ENCODE results near the gene HS2ST1. TPM values are rescaled to one million over a fixed set of nuclear protein-coding genes. Genes with fewer than 3 reads are reported as not detected.
A peak's percentile ranks its signal among the peaks of the same experiment; 100 is the strongest.
"Not testable (repeated sequence)": the region's sequence is repeated elsewhere in the genome, so short reads cannot be mapped to it uniquely, and the experiment has no call there.

The HS2ST1 gene
- total RNA-seq = 10.0 TPM
- long read RNA-seq, full-length matches to known transcripts = 5 of 6 reads
- long read RNA-seq, partial matches to known transcripts = 0 of 6 reads
- long read RNA-seq, other reads (novel, unspliced or antisense) = 1 of 6 reads

- intact Hi-C loops (cut with DNase I) = no loop called here
- no peak for ATAC-seq
- DNase-seq (ENCODE audit: missing footprints) = no peak
These were observed at the start of gene HS2ST1 for GRCh38 chr1:86914601-86914997. HS2ST1 (plus strand) TSS chr1:86914635.

GRCh38 chr1:86865973-86866637 is 48.3 kb upstream of the HS2ST1 start:
- intact Hi-C loops (cut with DNase I) = no loop called here
- ATAC-seq = no peak
- no peak for DNase-seq (ENCODE audit: missing footprints)

GRCh38 chr1:86866665-86867064 is 47.8 kb upstream of the HS2ST1 start:
- ATAC-seq = no peak
- intact Hi-C loops (cut with DNase I) = no loop called here
- no peak for DNase-seq (ENCODE audit: missing footprints)

- intact Hi-C loops (cut with DNase I); ATAC-seq; DNase-seq (ENCODE audit: missing footprints): not testable (repeated sequence)
These were observed 47.2 kb upstream of the HS2ST1 start for GRCh38 chr1:86867278-86867677.

- ATAC-seq (no peak), DNase-seq (ENCODE audit: missing footprints) (no peak)
- intact Hi-C loops (cut with DNase I) = no loop called here
These were observed 46.0 kb upstream of the HS2ST1 start for GRCh38 chr1:86868477-86868876.

GRCh38 chr1:86871001-86871400 is 43.4 kb upstream of the HS2ST1 start:
- intact Hi-C loops (cut with DNase I) = no loop called here
- DNase-seq (ENCODE audit: missing footprints) (no peak), ATAC-seq (no peak)

- intact Hi-C loops (cut with DNase I) = no loop called here
- DNase-seq (ENCODE audit: missing footprints) (no peak), ATAC-seq (no peak)
These were observed 42.3 kb upstream of the HS2ST1 start for GRCh38 chr1:86872086-86872485.

GRCh38 chr1:86875722-86876121 is 38.7 kb upstream of the HS2ST1 start:
- DNase-seq (ENCODE audit: missing footprints) (no peak), ATAC-seq (no peak)
- intact Hi-C loops (cut with DNase I) = no loop called here

GRCh38 chr1:86887479-86888162 is 26.8 kb upstream of the HS2ST1 start:
- DNase-seq (ENCODE audit: missing footprints) (no peak), ATAC-seq (no peak)
- intact Hi-C loops (cut with DNase I) = no loop called here

- DNase-seq (ENCODE audit: missing footprints) = no peak
- intact Hi-C loops (cut with DNase I) = no loop called here
- no peak for ATAC-seq
These were observed 26.1 kb upstream of the HS2ST1 start for GRCh38 chr1:86888327-86888726.

- ATAC-seq; intact Hi-C loops (cut with DNase I); DNase-seq (ENCODE audit: missing footprints): not testable (repeated sequence)
These were observed 15.0 kb upstream of the HS2ST1 start for GRCh38 chr1:86899401-86899800.

GRCh38 chr1:86905875-86906274 is 8.6 kb upstream of the HS2ST1 start:
- ATAC-seq (no peak), DNase-seq (ENCODE audit: missing footprints) (no peak)
- intact Hi-C loops (cut with DNase I) = no loop called here

- intact Hi-C loops (cut with DNase I) = no loop called here
- no peak for DNase-seq (ENCODE audit: missing footprints)
- ATAC-seq = no peak
These were observed 8.0 kb upstream of the HS2ST1 start for GRCh38 chr1:86906419-86906818.

- ATAC-seq = no peak
- DNase-seq (ENCODE audit: missing footprints) = no peak
- intact Hi-C loops (cut with DNase I) = no loop called here
These were observed 2.0 kb upstream of the HS2ST1 start for GRCh38 chr1:86912281-86912900.

GRCh38 chr1:86913399-86913895 is 988 bp upstream of the HS2ST1 start:
- intact Hi-C loops (cut with DNase I) = no loop called here
- no peak for ATAC-seq

GRCh38 chr1:86913896-86914600 is 387 bp upstream of the HS2ST1 start, which contains the start of gene SELENOF:
SELENOF (minus strand) TSS chr1:86914126; CDS start chr1:86914111, 15 bp downstream.
- intact Hi-C loops (cut with DNase I) = no loop called here
- ATAC-seq (peak; percentile 98), DNase-seq (ENCODE audit: missing footprints) (peak; percentile 99)

More at GRCh38 chr1:86913399-86913895, 988 bp upstream of the HS2ST1 start:
- DNase-seq (ENCODE audit: missing footprints) = no peak

- peak; percentile 43 for ATAC-seq
- intact Hi-C loops (cut with DNase I) = no loop called here
- no peak for DNase-seq (ENCODE audit: missing footprints)
These were observed 732 bp downstream of the HS2ST1 start for GRCh38 chr1:86914998-86915736.

GRCh38 chr1:86915737-86916235 is 1.4 kb downstream of the HS2ST1 start:
- intact Hi-C loops (cut with DNase I) = no loop called here
- DNase-seq (ENCODE audit: missing footprints) (peak; percentile 70), ATAC-seq (no peak)

Measured in Right ventricle myocardium inferior (tissue), 1 donor.